Measurements from ENCODE around the gene PIEZO2.

DNA sequence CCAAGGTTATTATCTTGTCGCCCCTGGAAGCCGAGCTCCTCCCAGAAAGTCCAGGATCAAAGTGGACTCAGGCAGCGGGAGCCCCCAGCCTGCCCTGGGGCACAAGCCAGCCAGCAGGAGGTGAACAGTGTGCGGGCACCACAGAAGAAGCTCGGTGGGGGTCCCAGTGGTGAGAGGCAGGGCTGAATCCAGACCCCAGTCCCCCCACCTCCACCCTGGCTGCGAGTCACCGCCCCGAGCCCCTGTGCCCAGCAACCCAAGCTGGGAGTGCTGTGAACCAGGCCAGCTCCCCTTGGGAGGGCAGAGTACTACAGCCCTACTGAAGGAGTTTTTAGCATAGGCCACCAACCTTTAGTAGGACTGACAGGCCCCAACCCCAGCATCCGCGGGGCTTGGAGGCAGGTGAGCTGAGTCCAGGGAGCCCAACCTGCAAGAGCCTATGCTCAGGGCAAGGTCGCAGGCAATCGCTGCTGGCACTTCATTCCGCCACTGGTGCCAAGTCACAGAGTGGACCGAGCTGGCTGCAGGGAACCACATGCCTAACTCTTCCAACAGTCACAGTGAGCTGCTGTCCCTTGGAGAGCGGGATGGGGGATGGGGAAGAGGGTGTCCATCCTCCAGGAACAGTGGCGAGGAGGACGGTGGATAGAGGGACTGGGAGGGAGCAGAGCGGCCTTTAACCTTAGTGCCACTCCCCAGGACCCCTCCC lies 3.0 kb downstream of the PIEZO2 start:
- TF ChIP-seq, protein P1, sequence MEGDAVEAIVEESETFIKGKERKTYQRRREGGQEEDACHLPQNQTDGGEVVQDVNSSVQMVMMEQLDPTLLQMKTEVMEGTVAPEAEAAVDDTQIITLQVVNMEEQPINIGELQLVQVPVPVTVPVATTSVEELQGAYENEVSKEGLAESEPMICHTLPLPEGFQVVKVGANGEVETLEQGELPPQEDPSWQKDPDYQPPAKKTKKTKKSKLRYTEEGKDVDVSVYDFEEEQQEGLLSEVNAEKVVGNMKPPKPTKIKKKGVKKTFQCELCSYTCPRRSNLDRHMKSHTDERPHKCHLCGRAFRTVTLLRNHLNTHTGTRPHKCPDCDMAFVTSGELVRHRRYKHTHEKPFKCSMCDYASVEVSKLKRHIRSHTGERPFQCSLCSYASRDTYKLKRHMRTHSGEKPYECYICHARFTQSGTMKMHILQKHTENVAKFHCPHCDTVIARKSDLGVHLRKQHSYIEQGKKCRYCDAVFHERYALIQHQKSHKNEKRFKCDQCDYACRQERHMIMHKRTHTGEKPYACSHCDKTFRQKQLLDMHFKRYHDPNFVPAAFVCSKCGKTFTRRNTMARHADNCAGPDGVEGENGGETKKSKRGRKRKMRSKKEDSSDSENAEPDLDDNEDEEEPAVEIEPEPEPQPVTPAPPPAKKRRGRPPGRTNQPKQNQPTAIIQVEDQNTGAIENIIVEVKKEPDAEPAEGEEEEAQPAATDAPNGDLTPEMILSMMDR (IDR thresholded peaks at IDR 0.05; ENCODE audit: low read length) = no peak
- TF ChIP-seq EZH2 (IDR thresholded peaks at IDR 0.05; ENCODE audit: borderline replicate concordance, low read length) = no peak

Measured in OCI-LY1 (cell line).